DND-41 (cell line): ENCODE measurements around the gene RGS5.

Source experiments
- CTCF ChIP-seq: IDR thresholded peaks from 2 replicates; pipeline ENCODE4 v1.5.1; 2012; ENCODE audit warnings: borderline replicate concordance, low read length, moderate library complexity, mild to moderate bottlenecking; ENCODE audit not compliant: poor library complexity, severe bottlenecking; ENCODE audit errors: extremely low read depth
- EZH2 ChIP-seq: IDR thresholded peaks from 3 replicates; pipeline ENCODE4 v1.6.1; 2012; ENCODE audit warnings: borderline replicate concordance, low read depth, mild to moderate bottlenecking, moderate library complexity, low read length, inconsistent platforms; ENCODE audit not compliant: severe bottlenecking

GRCh38 chr1:163241746-163242145 lies 39.0 kb upstream of the RGS5 start:
- TF ChIP-seq CTCF, result no peak
- no peak for TF ChIP-seq EZH2
